Stimulated activated naive CD8-positive, alpha-beta T cell treated with anti-CD3 and anti-CD28 coated beads, Interleukin-15, amount 100 ng/mL, for 72 hours (primary cell): ENCODE measurements around the gene RAPGEF2.
"Not testable (repeated sequence)": the region's sequence is repeated elsewhere in the genome, so short reads cannot be mapped to it uniquely, and the experiment has no call there.

Experiments used
- ATAC-seq: fragments of 150-1000 bp; cut with Tn5 transposase; 2 replicates; pipeline ENCODE4 v1.10.0; 2021; ENCODE audit warnings: mild to moderate bottlenecking, moderate library complexity
- DNase-seq, 2 donors: peaks; one replicate each; pipeline ENCODE4 v3.0.0; 2021 to 2022
- H3K27ac Mint-ChIP-seq, 2 donors: one replicate each; pipeline ENCODE4 v1.8.0; 2022; ENCODE audit warnings: mild to moderate bottlenecking in 2 of 2, mixed read lengths in 2 of 2, moderate library complexity in 2 of 2
- H3K27me3 Mint-ChIP-seq: one replicate; pipeline ENCODE4 v1.8.0; 2022; ENCODE audit warnings: mixed read lengths
- H3K4me1 Mint-ChIP-seq: one replicate; pipeline ENCODE4 v1.8.0; 2022; ENCODE audit warnings: mild to moderate bottlenecking, mixed read lengths
- H3K4me3 Mint-ChIP-seq, 2 donors: one replicate each; pipeline ENCODE4 v1.8.0; 2022; ENCODE audit warnings: mild to moderate bottlenecking in 2 of 2, mixed read lengths in 2 of 2, moderate library complexity in 1 of 2
- H3K9me3 Mint-ChIP-seq, 2 donors: one replicate each; pipeline ENCODE4 v1.8.0; 2022; ENCODE audit warnings: mixed read lengths in 2 of 2

RAPGEF2 gene

GRCh38 chr4:159102622-159103383 lies at the start of gene RAPGEF2:
TSS of gene RAPGEF2 (plus strand) at chr4:159103079. CDS start at chr4:159104163, 1,084 bp downstream.
- H3K27ac Mint-ChIP-seq = peak within 1 kb of the TSS; percentile 93 to 98
- ATAC-seq (peak; percentile 86), DNase-seq (peak; percentile 83 to 87)
- no peaks in the 10 kb centered on the region for H3K9me3 Mint-ChIP-seq
- peak within 1 kb of the TSS; percentile 87 to 89 for H3K4me3 Mint-ChIP-seq
- peaks cover 53% of the 10 kb centered on the region for H3K4me1 Mint-ChIP-seq
- H3K27me3 Mint-ChIP-seq = peaks cover 26% of the 10 kb centered on the region

GRCh38 chr4:159055833-159056232 lies 47.0 kb upstream of the RAPGEF2 start:
- H3K27me3 Mint-ChIP-seq = peaks cover 30% of the 10 kb centered on the region
- ATAC-seq (no peak), DNase-seq (no peak)
- H3K4me3 Mint-ChIP-seq = no peak overlapping the region
- no peak overlapping the region for H3K27ac Mint-ChIP-seq
- no peaks in the 10 kb centered on the region for H3K9me3 Mint-ChIP-seq
- H3K4me1 Mint-ChIP-seq = peaks cover 13% of the 10 kb centered on the region

GRCh38 chr4:159060161-159060560 lies 42.7 kb upstream of the RAPGEF2 start:
- Mint-ChIP-seq H3K9me3 (no peaks in the 10 kb centered on the region), H3K27me3 (peaks cover 12% of the 10 kb centered on the region), H3K27ac (no peak overlapping the region)

GRCh38 chr4:159062381-159062780 lies 40.5 kb upstream of the RAPGEF2 start:
- H3K27me3 Mint-ChIP-seq = no peaks in the 10 kb centered on the region
- H3K4me3 Mint-ChIP-seq = no peak overlapping the region
- DNase-seq (no peak), ATAC-seq (no peak)
- peaks cover 13% of the 10 kb centered on the region for H3K4me1 Mint-ChIP-seq
- H3K27ac Mint-ChIP-seq = no peak overlapping the region
- H3K9me3 Mint-ChIP-seq = no peaks in the 10 kb centered on the region

More at GRCh38 chr4:159060161-159060560, 42.7 kb upstream of the RAPGEF2 start:
- no peak overlapping the region for H3K4me3 Mint-ChIP-seq
- peaks cover 13% of the 10 kb centered on the region for H3K4me1 Mint-ChIP-seq
- no peak for DNase-seq
- ATAC-seq = no peak

GRCh38 chr4:159065513-159066240 lies 37.2 kb upstream of the RAPGEF2 start:
- DNase-seq (no peak), ATAC-seq (peak; percentile 26)
- Mint-ChIP-seq H3K27ac (no peak overlapping the region), H3K27me3 (no peaks in the 10 kb centered on the region), H3K4me3 (no peak overlapping the region), H3K4me1 (peaks cover 15% of the 10 kb centered on the region), H3K9me3 (no peaks in the 10 kb centered on the region)

- H3K4me1 Mint-ChIP-seq = peaks cover 15% of the 10 kb centered on the region
- not testable (repeated sequence) for H3K27me3 Mint-ChIP-seq, H3K9me3 Mint-ChIP-seq, H3K27ac Mint-ChIP-seq, H3K4me3 Mint-ChIP-seq, ATAC-seq, DNase-seq
These were observed 34.7 kb upstream of the RAPGEF2 start for GRCh38 chr4:159068139-159068538.

- H3K9me3 Mint-ChIP-seq = no peaks in the 10 kb centered on the region
- no peak for DNase-seq
- no peaks in the 10 kb centered on the region for H3K27me3 Mint-ChIP-seq
- H3K4me3 Mint-ChIP-seq = no peak overlapping the region
- H3K27ac Mint-ChIP-seq = no peak overlapping the region
- H3K4me1 Mint-ChIP-seq = peaks cover 15% of the 10 kb centered on the region
- ATAC-seq = no peak
These were observed 33.0 kb upstream of the RAPGEF2 start for GRCh38 chr4:159069922-159070321.

GRCh38 chr4:159070742-159071141 lies 32.1 kb upstream of the RAPGEF2 start:
- DNase-seq (no peak), ATAC-seq (no peak)
- H3K27me3 Mint-ChIP-seq = no peaks in the 10 kb centered on the region
- H3K27ac Mint-ChIP-seq = peak overlapping the region in 1 of 2 donors; percentile 49
- peaks cover 22% of the 10 kb centered on the region for H3K4me1 Mint-ChIP-seq
- H3K9me3 Mint-ChIP-seq = no peaks in the 10 kb centered on the region
- no peak overlapping the region for H3K4me3 Mint-ChIP-seq

- ATAC-seq = no peak
- H3K4me3 Mint-ChIP-seq = no peak overlapping the region
These were observed 31.5 kb upstream of the RAPGEF2 start for GRCh38 chr4:159071178-159071968.

GRCh38 chr4:159071969-159072765 lies 30.7 kb upstream of the RAPGEF2 start:
- ATAC-seq = no peak
- no peak for DNase-seq
- H3K4me3 Mint-ChIP-seq = no peak overlapping the region
- no peak overlapping the region for H3K27ac Mint-ChIP-seq
- no peaks in the 10 kb centered on the region for H3K27me3 Mint-ChIP-seq
- H3K9me3 Mint-ChIP-seq = no peaks in the 10 kb centered on the region
- peaks cover 30% of the 10 kb centered on the region for H3K4me1 Mint-ChIP-seq

More at GRCh38 chr4:159071178-159071968, 31.5 kb upstream of the RAPGEF2 start:
- peaks cover 26% of the 10 kb centered on the region for H3K4me1 Mint-ChIP-seq
- DNase-seq = no peak
- H3K27ac Mint-ChIP-seq = peak overlapping the region in 1 of 2 donors; percentile 49
- no peaks in the 10 kb centered on the region for H3K9me3 Mint-ChIP-seq
- no peaks in the 10 kb centered on the region for H3K27me3 Mint-ChIP-seq

- no peaks in the 10 kb centered on the region for H3K9me3 Mint-ChIP-seq
- peak; percentile 48 for ATAC-seq
These were observed 27.3 kb upstream of the RAPGEF2 start for GRCh38 chr4:159075531-159075932.

GRCh38 chr4:159077018-159077417 lies 25.9 kb upstream of the RAPGEF2 start:
- H3K27me3 Mint-ChIP-seq, H3K9me3 Mint-ChIP-seq, ATAC-seq, H3K4me3 Mint-ChIP-seq: not testable (repeated sequence)
- Mint-ChIP-seq H3K27ac (peak overlapping the region in 1 of 2 donors; percentile 54), H3K4me1 (peaks cover 31% of the 10 kb centered on the region)
- DNase-seq = peak in 1 of 2 donors; percentile 13

More at GRCh38 chr4:159075531-159075932, 27.3 kb upstream of the RAPGEF2 start:
- Mint-ChIP-seq H3K4me1 (peaks cover 41% of the 10 kb centered on the region), H3K4me3 (no peak overlapping the region), H3K27me3 (no peaks in the 10 kb centered on the region), H3K27ac (no peak overlapping the region)
- no peak for DNase-seq

GRCh38 chr4:159077702-159078495 lies 25.0 kb upstream of the RAPGEF2 start:
- ATAC-seq = peak; percentile 96
- DNase-seq = no peak
- Mint-ChIP-seq H3K27me3 (no peaks in the 10 kb centered on the region), H3K9me3 (no peaks in the 10 kb centered on the region), H3K4me1 (peaks cover 31% of the 10 kb centered on the region), H3K4me3 (peak overlapping the region; percentile 66 to 73), H3K27ac (peak overlapping the region; percentile 61 to 71)

GRCh38 chr4:159079074-159079473 lies 23.8 kb upstream of the RAPGEF2 start:
- peaks cover 31% of the 10 kb centered on the region for H3K4me1 Mint-ChIP-seq
- H3K4me3 Mint-ChIP-seq = no peak overlapping the region
- no peak overlapping the region for H3K27ac Mint-ChIP-seq
- ATAC-seq (no peak), DNase-seq (no peak)
- no peaks in the 10 kb centered on the region for H3K9me3 Mint-ChIP-seq
- H3K27me3 Mint-ChIP-seq = no peaks in the 10 kb centered on the region
